Activated T-helper 2 cell treated with anti-CD3 and anti-CD28 coated beads, Interferon-gamma antibody, Interleukin-2, Interleukin-4, amounts not matched to agents 10 μg/mL and 5 μg/mL and 100 μg/mL, durations not matched to agents 14 hours and 24 hours and 36 hours (primary cell): Measurements from ENCODE around the gene CRYGB. TPM values are rescaled to one million over a fixed set of nuclear protein-coding genes. Genes with fewer than 3 reads are reported as not detected.
"Not testable (repeated sequence)": the region's sequence is repeated elsewhere in the genome, so short reads cannot be mapped to it uniquely, and the experiment has no call there.

Source experiments
- DNase-seq: peaks from one replicate; pipeline ENCODE4 v3.0.0; 2021; ENCODE audit warnings: low spot score
- H3K27ac Mint-ChIP-seq: one replicate; pipeline ENCODE4 v1.8.0; 2021; ENCODE audit warnings: mixed read lengths
- H3K27me3 Mint-ChIP-seq: one replicate; pipeline ENCODE4 v1.8.0; 2021; ENCODE audit warnings: low read depth, mixed read lengths
- H3K36me3 Mint-ChIP-seq: one replicate; pipeline ENCODE4 v1.8.0; 2021; ENCODE audit warnings: low read depth, mixed read lengths
- H3K4me1 Mint-ChIP-seq: one replicate; pipeline ENCODE4 v1.8.0; 2021; ENCODE audit warnings: low read depth, mixed read lengths
- H3K4me3 Mint-ChIP-seq: one replicate; pipeline ENCODE4 v1.8.0; 2021; ENCODE audit warnings: low read depth, mild to moderate bottlenecking, moderate library complexity, mixed read lengths
- H3K9me3 Mint-ChIP-seq: one replicate; pipeline ENCODE4 v1.8.0; 2021; ENCODE audit warnings: mixed read lengths
- intact Hi-C: fragments of 100-400 bp; cut with micrococcal nuclease; formaldehyde crosslinking; loops from one replicate; pipeline ENCODE4 v1.15.1; 2023
- total RNA-seq: library from RNA; stranded (reverse); gene quantifications from 2 replicates; pipeline ENCODE4 v1.2.3, GENCODE V29; 2022

CRYGB gene
- total RNA-seq, 1 donor from 2014 or later: not detected

DNA sequence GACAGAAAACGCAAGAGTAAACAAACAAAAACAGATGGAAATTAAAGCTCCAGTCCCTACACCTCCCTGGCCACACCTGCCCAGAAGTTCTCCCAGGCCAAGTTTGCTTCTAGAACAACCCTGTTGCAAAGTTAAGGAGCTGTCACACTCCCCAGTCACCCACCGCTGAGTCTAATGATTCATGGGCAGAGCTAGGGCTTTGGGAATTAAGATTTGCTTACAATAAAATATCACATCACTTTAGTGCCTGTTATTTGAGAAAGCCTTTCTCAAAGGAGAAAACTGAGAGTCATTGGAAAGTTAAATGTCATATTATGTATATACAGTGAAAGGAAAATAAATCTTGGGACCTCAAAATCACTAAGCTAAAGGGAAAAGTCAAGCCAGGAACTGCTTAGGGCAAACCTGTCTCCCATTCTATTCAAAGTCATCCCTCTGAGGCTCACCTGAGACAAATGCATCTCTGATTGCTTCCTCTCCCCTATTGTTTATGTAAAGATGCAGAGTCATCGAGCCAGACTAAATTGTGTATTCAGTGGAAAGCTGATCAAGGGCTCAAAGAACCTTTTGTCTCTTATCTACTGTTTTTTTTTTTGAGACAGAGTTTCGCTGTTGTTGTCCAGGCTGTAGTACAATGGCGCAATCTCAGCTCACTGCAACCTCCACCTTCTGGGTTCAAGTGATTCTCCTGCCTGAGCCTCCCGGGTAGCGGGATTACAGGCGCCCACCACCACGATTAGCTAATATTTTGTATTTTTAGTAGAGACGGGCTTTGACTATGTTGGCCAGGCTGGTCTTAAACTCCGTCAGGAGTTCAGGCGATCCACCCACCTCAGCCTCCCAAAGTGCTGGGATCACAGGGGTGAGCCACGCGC is 2.8 kb downstream of the CRYGB start:
- H3K36me3 Mint-ChIP-seq: no peaks in the 10 kb centered on the region
- H3K4me3 Mint-ChIP-seq: no peak overlapping the region
- no peaks in the 10 kb centered on the region for H3K4me1 Mint-ChIP-seq
- H3K27ac Mint-ChIP-seq: no peak overlapping the region
- intact Hi-C loops: no loop called here
- DNase-seq: no peak
- no peaks in the 10 kb centered on the region for H3K9me3 Mint-ChIP-seq
- no peaks in the 10 kb centered on the region for H3K27me3 Mint-ChIP-seq

DNA sequence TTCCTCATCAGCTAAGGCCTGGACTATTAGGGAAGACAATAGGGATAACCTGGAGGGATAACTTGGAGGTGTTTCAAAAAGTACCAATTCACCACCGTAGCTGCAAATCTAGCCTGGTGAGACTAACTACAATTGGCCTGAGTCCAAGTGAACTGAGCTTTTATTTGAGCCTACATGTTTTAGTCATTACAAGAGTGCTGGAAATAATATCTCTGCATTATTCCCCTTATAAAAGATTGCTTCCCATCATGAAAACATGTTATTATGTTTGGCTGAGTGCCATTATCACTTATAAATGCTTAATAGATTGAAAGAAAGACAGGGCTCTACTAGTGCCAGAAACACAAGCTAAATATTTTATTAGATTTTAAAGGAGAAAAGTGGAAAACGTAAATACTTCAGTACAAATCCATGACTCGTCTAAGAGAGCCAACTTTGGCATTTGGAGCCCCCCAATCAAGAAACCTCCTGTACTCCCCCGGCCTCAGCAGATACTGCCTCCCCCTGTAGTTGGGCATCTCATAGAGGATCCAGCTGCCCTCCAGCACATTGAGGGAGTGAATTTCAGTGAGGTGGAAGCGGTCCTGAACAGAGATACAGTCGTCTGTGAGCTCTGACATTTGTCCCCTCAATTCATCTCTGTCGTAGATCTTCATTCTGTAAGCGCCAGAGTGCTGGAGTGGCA is 3.6 kb downstream of the CRYGB start:
- no peaks in the 10 kb centered on the region for H3K9me3 Mint-ChIP-seq
- H3K36me3 Mint-ChIP-seq: no peaks in the 10 kb centered on the region
- intact Hi-C loops: no loop called here

DNA sequence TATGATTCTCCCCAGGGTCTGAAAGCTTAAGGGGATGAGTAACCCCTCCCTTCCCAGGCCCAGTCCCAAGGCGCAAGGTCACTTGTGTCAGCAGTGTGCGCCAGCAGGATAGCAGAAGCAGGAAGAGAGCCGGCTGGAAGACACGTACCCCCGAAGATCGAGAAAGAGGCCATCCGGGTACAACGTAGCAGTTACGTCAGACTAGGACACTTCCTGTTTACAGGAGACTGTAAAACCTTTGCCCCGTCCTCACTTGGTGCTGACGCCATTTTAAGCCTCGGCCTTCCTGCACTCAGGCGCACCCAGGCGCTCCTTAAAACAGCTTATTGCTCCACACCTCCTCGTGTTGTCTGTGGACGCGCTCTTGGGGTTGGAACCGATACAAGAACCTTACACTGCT is 6.5 kb downstream of the CRYGB start:
- H3K27ac Mint-ChIP-seq: no peak overlapping the region
- H3K9me3 Mint-ChIP-seq: no peaks in the 10 kb centered on the region
- no peaks in the 10 kb centered on the region for H3K36me3 Mint-ChIP-seq
- H3K4me3 Mint-ChIP-seq: no peak overlapping the region
- intact Hi-C loops: no loop called here
- no peaks in the 10 kb centered on the region for H3K27me3 Mint-ChIP-seq
- H3K4me1 Mint-ChIP-seq: peaks cover 9% of the 10 kb centered on the region
- DNase-seq: no peak

More for the DNA sequence above, 3.6 kb downstream of the CRYGB start:
- no peak overlapping the region for H3K4me3 Mint-ChIP-seq
- H3K4me1 Mint-ChIP-seq: no peaks in the 10 kb centered on the region
- H3K27ac Mint-ChIP-seq: no peak overlapping the region
- no peaks in the 10 kb centered on the region for H3K27me3 Mint-ChIP-seq
- DNase-seq: no peak

DNA sequence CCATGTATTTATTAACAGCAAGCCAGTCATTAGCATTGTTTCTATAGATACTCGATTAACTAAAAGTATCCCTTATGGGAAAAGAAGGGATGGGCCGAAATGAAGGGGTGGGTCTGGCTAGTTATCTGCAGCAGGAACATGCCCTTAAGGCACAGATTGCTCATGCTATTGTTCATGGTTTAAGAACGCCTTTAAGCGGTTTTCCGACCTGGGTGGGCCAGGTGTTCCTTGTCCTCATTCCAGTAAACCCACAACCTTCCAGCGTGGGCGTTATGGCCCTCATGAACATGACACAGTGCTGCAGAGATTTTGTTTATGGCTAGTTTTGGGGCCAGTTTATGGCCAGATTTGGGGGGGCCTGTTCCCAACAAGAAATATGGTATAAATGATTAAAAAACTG is 7.6 kb downstream of the CRYGB start:
- DNase-seq, H3K27ac Mint-ChIP-seq, H3K4me1 Mint-ChIP-seq, H3K9me3 Mint-ChIP-seq, H3K36me3 Mint-ChIP-seq, H3K27me3 Mint-ChIP-seq, H3K4me3 Mint-ChIP-seq, intact Hi-C loops: not testable (repeated sequence)

DNA sequence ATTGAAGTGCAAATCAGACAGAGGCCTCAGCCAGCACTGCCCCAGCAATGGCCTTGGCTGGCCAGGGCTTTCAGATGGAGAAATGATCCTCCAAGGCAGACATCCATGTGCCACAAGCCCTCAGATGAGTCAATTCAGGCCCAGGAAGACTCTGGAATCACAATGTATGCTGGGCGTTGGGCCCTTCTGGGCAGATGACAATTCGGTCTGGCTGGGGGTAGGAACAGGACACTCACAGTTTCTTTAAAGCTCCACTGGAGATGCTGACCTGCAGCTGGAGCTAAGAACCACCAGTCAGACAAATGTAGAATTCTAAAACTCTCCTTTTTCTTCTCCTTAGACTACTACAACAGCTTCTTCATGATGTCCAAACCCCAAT is 9.3 kb downstream of the CRYGB start:
- no peak overlapping the region for H3K27ac Mint-ChIP-seq

DNA sequence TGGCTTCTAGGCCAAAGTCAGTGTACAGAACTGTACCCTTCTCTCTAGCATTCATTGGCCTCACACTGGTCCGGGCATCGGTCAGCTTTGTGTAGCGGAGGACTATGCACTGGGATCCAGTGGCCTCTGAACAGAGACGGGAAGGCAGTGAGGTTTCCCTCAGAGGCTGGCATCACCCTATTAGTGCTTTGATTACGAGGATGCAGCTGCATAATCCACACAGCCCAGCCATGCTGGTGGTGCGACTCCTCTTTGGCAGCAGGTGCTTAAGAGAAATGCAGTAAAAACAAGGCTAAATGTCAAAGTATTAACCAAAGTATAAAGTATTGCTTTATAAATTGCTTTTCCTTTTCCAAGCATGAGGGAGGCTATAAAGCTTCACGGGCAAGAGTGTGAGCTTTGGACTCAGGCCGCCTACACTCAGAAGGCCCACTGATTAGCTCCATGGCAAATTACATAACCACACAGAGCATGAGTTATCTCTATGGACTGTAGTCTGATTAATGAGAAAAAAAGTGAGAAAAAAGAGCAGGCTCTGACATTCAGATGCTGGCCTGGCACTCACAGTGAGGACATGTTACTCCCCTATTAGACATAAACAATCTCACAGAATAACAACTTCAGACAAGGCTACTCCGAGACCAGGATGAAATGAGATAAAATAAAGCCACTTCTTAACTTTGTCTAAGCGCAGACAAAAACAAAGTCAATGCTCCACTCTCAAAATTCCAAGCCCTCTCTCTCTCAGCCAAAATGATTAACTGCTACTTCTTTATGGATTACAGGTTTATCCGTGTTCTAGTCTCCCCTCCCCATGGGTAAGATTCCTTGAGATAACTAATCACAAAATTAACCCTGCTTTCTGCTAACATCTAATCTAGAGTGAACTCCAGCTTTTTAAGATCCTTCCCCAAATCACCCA is 9.9 kb downstream of the CRYGB start:
- H3K27ac Mint-ChIP-seq: no peak overlapping the region
- H3K36me3 Mint-ChIP-seq: no peaks in the 10 kb centered on the region
- DNase-seq: no peak
- intact Hi-C loops: no loop called here
- H3K9me3 Mint-ChIP-seq: no peaks in the 10 kb centered on the region
- peaks cover 11% of the 10 kb centered on the region for H3K4me1 Mint-ChIP-seq
- H3K27me3 Mint-ChIP-seq: no peaks in the 10 kb centered on the region
- no peak overlapping the region for H3K4me3 Mint-ChIP-seq

More for the DNA sequence above, 9.3 kb downstream of the CRYGB start:
- no peak for DNase-seq
- H3K36me3 Mint-ChIP-seq: no peaks in the 10 kb centered on the region
- no peak overlapping the region for H3K4me3 Mint-ChIP-seq
- H3K4me1 Mint-ChIP-seq: peaks cover 11% of the 10 kb centered on the region
- H3K9me3 Mint-ChIP-seq: no peaks in the 10 kb centered on the region
- intact Hi-C loops: no loop called here
- H3K27me3 Mint-ChIP-seq: no peaks in the 10 kb centered on the region

DNA sequence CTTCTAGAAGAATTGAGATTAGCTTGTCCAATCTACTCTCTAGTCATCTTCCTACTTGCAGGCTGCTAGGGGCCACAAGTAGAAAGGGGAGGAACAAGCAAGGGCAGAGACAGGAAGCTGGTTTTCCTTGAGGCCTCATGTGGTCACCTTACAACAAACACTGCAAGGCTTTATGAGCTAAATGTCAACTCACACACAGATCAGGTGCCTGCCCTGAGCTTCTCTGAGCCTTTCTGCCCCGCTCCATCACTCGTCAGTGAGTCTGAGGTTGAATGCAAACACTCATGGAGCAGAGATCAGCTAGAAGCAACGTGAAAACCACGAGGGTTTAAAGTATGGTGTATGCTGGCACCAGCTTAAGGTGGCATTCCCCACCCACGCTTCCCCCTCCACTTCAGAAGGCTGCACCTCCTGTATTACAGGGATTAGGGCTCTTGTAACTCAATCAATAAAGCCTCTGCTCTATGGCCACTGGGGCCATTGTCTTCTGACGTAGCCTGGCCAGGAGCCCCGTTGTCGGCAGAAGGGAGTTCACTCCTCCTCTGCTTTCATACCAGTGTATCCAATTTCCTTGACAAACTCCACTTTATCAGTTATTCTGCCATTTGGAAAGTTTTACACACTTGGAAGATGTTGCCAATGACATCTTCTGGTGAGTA is 10.9 kb downstream of the CRYGB start:
- Mint-ChIP-seq H3K27ac (no peak overlapping the region), H3K27me3 (peaks cover 6% of the 10 kb centered on the region), H3K9me3 (no peaks in the 10 kb centered on the region), H3K4me3 (no peak overlapping the region), H3K4me1 (peaks cover 11% of the 10 kb centered on the region), H3K36me3 (no peaks in the 10 kb centered on the region)
- DNase-seq: peak; percentile 11
- intact Hi-C loops: no loop called here

DNA sequence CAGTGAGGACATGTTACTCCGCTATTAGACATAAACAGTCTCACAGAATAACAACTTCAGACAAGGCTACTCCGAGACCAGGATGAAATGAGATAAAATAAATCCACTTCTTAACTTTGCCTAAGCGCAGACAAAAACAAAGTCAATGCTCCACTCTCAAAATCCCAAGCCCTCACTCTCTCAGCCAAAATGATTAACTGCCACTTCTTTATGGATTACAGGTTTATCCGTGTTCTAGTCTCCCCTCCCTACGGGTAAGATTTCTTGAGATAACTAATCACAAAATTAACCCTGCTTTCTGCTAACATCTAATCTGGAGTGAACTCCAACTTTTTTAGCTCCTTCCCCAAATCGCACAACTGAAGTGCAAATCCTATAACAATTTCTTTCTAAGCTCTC is 15.2 kb downstream of the CRYGB start:
- no peak for DNase-seq
- no peak overlapping the region for H3K27ac Mint-ChIP-seq
- H3K27me3 Mint-ChIP-seq: peaks cover 24% of the 10 kb centered on the region
- H3K4me1 Mint-ChIP-seq: peaks cover 11% of the 10 kb centered on the region
- no peaks in the 10 kb centered on the region for H3K36me3 Mint-ChIP-seq
- no peak overlapping the region for H3K4me3 Mint-ChIP-seq
- intact Hi-C loops: no loop called here
- no peaks in the 10 kb centered on the region for H3K9me3 Mint-ChIP-seq

DNA sequence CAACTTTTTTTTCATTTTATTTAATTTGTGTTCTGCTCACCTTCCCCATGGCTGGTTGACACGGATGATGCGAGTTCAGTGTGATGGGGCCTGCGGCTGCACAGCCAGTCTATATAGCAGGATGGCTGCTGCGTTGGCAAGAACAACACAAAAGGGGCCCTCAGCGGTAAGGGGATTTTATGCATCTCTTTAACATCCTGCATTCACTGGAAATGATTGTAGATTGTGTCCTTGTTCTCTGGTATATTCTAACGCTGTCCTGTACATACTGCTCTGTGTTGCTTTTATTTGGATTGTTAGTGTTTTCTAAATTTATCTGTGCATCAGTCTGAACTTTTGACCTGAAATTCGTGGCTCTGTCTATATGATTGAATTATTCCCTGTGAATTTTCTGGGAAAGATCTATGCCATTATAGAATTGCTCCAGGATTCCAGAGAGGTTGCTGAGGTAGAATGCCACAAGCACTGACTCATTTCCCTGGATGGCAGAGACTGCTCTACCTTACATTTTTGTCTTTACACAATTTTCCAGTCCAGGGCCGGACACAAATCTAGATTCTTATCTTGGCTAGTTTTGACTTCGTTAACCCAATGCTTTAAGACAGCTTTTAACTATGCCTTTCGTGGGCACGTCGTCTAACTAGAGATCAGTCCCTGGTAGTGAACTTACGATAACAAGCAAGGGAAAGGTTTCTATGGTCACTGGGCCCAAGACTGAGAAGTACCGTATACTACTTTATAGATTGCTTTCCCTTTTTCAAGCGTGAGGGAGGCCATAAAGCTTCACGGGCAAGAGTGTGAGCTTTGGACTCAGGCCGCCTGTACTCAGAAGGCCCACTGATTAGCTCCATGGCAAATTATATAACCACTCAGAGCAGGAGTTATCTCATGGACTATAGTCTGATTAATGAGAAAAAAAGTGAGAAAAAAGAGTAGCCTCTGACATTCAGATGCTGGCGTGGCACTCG is 15.9 kb downstream of the CRYGB start, which contains the start of gene CRYGC:
Gene CRYGC (minus strand): TSS at position 85 of the 968 bp plus-strand sequence. CDS start 36 bp downstream, at position 49.
- no peak for DNase-seq
- intact Hi-C loops: no loop called here
- H3K4me1 Mint-ChIP-seq: peaks cover 5% of the 10 kb centered on the region
- peaks cover 30% of the 10 kb centered on the region for H3K27me3 Mint-ChIP-seq
- H3K27ac Mint-ChIP-seq: no peak within 1 kb of the TSS
- no peak within 1 kb of the TSS for H3K4me3 Mint-ChIP-seq
- H3K36me3 Mint-ChIP-seq: no peaks in the 10 kb centered on the region
- H3K9me3 Mint-ChIP-seq: no peaks in the 10 kb centered on the region

DNA sequence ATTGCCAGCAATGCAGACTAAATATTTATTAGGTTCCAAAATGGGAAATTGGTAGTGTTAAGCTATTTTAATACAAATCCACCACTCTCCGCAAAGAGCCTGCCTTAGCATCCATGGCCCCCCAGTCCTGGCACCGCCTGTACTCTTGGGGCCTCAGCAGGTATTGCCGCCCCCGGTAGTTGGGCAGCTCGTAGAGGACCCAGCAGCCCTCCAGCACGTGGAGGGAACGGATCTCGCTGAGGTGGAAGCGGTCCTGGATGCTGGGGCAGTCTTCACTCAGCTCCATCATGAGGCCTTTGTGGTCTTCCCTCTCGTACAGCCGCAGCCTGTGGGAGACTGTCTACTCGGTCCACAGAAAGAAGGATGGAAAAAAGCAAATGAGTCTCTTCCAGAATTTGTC is 17.8 kb downstream of the CRYGB start:
- no peak overlapping the region for H3K27ac Mint-ChIP-seq
- DNase-seq: no peak
- H3K4me3 Mint-ChIP-seq: no peak overlapping the region

DNA sequence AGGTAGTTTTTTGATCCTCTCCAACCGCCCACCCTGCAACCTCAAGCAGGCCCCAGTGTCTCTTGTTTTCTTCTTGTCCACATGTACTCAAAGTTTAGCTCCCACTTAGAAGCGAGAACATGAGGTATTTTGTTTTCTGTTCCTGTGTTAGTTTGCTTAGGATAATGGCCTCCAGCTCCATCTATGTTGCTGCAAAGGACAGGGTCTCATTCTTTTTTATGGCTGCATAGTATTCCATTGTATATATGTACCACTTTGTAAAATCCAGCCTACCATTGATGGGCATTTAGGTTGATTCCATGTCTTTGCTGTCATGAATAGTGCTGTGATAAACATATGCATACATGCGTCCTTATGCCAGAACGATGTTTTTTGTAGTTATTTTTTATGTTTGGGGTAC is 18.9 kb downstream of the CRYGB start:
- H3K36me3 Mint-ChIP-seq: no peaks in the 10 kb centered on the region
- H3K27ac Mint-ChIP-seq: no peak overlapping the region
- H3K27me3 Mint-ChIP-seq: peaks cover 44% of the 10 kb centered on the region
- intact Hi-C loops: no loop called here
- DNase-seq: no peak
- peaks cover 8% of the 10 kb centered on the region for H3K4me1 Mint-ChIP-seq
- no peaks in the 10 kb centered on the region for H3K9me3 Mint-ChIP-seq
- no peak overlapping the region for H3K4me3 Mint-ChIP-seq

More for the DNA sequence above, 17.8 kb downstream of the CRYGB start:
- Mint-ChIP-seq H3K4me1 (peaks cover 9% of the 10 kb centered on the region), H3K9me3 (no peaks in the 10 kb centered on the region), H3K27me3 (peaks cover 43% of the 10 kb centered on the region), H3K36me3 (no peaks in the 10 kb centered on the region)
- intact Hi-C loops: no loop called here
